Skin of body (tissue), 2 donors: Measurements from ENCODE around the gene NUP50. TPM values are rescaled to one million over a fixed set of nuclear protein-coding genes. Genes with fewer than 3 reads are reported as not detected.
"Not testable (repeated sequence)": the region's sequence is repeated elsewhere in the genome, so short reads cannot be mapped to it uniquely, and the experiment has no call there.

Experiments
- DNase-seq: peaks from one replicate; lab custom pipeline; 2025; lab: John Stamatoyannopoulos, UW
- total RNA-seq: library from RNA; depleted of rRNA; stranded (reverse); fragments of >200 nt; gene quantifications from one replicate; pipeline ENCODE4 v1.2.3, GENCODE V29; 2014

Gene NUP50
- total RNA-seq, 1 donor from 2014 or later: 45.0 TPM

DNA sequence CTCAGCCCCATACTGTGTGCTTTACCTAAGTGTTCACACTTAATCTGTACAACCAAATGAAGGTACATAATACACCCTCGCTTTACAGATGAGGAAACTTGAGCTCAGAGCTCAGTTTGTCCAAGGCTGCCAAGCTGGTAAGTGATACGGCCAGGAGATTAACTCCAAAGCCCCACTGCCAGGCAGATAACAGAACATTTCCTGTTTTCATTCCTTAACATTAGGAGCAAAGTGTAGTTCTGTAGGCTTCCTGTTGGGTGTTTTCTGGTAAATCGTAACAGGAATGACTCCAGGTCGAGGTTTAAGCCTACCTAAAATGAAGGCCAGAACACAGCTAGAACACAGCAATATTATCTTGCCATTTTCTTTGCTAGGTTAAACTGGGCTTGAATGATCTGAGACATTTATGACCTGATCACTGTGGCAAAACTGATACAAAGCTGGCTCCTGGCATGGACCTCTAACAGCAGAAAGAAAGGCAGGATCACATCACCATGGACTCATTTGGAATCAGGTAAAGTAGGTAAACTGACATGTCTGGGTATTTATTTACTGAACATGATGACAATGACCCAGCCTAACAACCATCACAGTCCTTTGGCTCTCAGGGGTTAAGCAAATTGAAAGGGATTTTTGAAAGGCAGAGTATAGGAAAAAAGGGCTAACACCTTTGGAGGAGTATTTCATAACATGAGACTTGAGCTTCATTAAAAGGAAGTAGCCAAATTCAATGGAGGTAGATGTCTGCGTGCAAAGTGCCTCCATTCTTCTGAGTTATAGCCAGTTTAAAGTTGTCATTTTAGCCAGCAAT lies 3.9 kb upstream of the NUP50 start:
- DNase-seq: no peak

DNA sequence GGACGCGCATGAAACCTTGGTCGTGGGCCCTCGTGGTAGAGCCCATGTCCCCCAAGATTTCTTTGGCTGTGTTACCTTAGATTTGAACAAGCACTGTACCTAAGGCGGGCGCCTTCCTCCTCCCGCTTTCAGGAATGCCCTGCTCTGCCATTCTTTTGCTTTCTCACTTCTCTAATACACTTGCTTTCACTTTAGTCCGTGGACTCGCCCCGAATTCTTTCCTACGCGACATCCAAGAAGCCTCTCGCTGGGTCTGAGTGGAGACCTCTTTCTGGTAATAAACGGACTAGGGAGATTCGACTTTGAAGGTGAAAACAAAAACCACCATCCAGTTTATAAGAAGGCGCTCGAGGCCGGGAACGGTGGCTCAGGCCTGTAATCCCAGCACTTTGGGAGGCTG lies 1.2 kb upstream of the NUP50 start:
- DNase-seq: no peak

DNA sequence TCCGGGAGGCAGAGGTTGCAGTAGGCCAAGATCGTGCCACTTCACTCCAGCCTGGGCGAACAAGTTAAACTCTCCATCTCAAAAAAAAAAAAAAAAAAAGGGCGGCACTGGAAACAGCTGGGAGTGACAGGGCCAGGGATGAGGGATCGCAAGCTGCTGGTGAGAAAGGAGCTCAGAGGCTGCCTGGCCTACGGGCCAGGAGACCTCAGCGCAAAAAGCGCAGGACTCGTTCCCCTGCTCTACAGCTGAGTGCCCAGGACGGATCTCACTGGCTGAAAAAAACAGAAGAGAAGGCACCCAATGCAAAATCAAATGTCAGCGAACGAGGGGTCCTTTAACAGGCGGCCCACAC lies 650 bp upstream of the NUP50 start:
- no peak for DNase-seq

DNA sequence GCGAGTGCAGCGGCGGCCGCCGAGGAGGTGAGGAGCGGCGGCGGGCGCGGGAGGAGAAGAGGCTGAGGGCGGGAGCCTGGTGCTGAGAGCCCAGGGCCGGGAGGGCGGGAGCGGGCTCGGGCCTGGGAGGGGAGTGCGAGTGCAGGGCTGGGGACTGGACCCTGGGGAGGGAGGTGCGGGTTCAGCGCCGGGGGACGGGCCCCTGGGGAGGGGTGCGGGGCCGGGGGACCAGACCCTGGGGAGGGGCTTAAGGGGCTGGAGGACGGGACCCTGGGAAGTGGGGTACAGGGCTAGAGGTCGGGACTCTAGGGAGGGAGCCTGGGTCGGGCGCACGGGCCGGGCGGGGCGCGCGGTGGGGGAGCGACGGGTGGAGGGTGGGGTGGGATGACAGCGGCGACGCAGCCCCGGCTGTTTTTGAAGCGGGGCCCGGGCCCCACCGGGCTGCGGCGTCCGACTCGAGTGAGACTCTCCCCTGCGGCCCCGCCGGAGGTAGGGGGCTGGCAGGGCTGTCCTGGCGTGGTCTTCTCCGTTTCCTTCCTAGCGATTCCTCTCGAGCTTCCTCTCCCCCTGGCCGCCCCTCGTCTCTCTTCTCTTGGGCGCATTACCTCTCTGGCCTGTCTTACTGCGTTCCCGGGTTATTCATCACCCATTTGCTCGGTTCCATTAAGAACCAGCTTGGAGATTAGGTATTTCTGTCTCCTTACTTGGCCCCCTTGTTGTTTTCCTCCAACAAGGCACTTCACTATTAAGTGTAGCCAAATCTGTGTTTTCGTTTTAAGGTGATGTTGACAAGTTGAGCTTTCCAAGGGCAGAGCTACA lies 754 bp downstream of the NUP50 start:
- no peak for DNase-seq

DNA sequence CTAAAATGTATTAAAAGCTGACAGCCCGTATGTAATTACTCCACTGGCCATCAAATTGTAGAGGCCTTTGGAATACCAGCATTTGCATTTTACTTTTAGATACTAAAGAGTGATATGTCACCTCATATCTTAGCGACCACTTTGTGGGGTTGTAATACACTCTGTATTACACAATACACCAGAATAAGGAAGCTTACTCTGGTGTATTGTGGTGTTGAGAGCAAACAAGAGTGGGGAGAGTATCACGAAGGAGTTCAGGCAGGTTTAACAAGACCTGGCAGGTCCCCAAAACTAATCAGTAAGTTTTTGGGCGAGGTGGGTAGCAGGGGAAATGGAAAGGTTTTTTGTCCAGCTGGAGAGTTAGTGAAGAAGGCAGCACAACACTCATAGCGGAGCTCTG lies 3.2 kb downstream of the NUP50 start:
- no peak for DNase-seq

DNA sequence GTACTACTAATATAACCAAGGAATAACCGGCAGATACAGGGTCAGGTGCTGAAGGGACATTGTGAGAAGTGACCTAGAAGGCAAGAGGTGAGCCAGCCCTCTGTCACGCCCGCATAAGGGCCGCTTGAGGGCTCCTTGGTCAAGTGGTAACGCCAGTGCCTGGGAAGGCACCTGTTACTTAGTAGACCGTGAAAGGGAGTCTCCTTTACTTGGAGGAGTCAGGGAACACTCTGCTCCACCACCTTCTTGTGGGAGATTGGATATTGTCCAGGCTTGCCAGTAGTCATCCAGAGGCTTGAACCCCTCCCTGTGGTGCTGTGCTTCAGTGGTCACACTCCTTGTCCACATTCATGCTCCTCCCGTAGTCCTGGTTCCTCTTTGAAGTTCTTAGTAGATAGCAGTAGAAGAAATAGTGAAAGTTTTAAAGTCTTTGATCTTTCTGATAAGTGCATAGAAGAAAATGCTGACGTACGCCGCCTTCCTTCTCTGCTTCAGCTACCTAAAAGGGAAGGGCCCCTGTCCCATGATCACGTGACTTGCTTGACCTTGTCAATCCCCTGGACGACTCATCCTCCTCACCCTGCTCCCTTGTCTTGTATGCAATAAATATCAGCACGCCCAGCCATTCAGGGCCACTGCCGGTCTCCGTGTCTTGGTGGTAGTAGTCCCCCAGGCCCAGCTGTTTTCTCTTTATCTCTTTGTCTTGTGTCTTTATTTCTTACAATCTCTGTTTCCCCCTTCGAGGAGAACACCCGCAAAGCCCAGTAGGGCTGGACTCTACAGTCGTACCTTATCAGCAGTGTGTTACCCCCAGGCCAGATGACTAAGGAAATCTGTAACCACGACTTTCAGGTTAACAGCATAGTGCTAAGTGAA lies 6.1 kb downstream of the NUP50 start:
- no peak for DNase-seq

DNA sequence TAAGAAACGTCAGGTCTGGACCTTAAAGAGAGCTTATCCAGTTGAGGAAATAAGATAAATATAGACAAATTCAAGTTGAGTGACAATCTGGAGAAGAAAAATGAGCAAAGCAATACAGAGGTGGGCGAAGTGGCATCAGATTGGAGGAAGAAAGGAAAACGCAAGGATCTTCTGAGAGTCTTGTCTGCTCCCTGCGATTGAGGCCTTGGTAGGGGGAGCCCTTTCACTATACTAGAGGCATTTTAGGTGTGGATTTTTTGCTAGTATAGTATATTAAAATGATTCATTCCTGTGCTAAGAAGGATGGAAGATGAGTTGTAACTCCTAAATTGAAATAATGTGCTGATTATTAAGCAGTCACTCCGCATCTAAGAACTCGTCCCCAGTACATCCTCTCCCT lies 8.1 kb downstream of the NUP50 start:
- no peak for DNase-seq

DNA sequence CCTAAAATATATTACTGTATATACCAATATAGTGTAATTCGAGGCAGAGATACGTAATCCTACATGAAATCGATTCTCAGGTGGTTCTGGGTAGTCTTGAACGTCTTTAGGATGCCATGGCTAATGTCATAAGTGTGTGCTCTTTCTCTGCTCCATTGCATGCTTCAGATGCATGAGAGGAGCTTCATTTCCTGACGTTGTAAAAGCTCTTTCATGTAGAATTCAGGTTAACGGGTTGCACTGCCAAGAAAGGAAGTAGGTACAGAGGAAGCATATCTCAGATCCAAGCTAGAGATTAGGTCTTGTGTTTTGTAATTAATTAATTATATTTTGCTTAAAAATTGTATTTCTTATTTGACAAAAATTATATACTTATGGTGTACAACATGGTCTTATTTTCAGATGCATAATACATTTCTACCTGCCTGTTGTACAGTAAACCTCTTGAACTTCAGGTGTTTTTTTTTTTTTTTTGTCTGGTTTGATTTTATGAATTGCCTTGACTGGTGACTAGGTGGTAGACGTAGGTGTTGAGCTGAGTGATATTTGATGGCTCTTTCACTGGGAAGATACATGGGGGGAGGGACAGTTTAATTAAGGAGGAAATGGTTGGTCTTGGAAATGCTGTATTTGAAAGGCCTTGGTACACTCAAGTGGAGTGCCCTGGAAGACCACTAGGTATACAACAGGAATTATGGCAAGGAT lies 9.3 kb downstream of the NUP50 start:
- no peak for DNase-seq

DNA sequence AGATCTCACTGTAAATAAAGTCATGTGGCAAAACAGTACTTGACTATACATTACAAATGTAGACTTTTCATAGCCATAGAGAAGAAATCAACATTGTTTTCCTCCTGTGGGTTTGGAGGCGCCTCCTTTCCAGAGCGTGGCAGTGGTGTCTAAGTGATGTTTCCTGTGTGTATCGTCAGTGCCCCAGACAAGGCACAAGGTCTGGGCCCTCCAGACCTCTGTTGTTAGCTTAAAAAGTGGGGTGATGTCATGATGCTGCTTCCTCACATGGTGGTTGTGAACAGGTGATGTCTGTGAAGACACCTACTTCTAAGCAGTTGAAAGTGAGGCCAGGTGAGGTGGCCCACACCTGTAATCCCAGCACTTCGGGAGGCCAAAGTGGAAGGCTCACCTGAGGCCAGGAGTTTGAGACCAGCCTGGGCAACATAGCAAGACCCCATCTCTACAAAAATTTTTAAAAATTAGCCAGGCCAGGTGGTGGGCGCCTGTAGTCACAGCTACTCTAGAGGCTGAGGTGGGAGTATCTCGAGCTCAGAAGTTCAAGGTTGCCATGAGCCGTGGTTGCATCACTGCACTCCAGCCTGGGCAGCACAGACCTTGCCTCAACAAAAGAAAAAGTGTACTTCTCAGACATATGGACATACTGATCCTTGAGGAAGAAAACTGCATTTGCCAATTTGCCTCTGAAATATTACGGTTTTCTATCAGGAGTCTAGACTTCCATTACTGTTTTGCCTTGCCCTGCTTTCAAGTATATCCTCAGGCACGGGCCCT lies 15.7 kb downstream of the NUP50 start:
- no peak for DNase-seq

DNA sequence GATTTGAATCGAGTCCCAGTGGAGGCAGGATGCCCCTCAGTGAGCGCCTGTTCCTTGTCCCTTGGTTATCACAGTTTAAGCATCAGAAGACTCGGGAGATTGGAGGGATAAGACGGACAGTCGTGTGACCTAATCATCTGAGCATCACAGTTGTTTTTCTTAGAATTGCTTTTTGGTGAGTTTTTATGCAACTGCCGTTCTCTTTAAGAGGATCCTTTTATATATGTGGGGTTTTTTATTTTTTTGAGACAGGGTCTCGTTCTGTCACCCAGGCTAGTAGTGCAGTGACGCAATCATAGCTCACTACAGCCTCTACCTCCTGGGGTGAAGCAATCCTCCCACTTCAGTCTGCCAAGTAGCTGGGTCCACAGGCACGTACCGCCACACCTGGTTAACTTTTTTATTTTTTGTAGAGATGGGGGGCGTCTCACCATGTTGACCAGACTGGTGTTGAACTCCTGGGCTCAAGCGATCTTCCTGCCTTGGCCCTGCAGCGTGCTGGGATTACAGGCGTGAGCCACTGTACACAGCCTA lies 16.5 kb downstream of the NUP50 start:
- no peak for DNase-seq

DNA sequence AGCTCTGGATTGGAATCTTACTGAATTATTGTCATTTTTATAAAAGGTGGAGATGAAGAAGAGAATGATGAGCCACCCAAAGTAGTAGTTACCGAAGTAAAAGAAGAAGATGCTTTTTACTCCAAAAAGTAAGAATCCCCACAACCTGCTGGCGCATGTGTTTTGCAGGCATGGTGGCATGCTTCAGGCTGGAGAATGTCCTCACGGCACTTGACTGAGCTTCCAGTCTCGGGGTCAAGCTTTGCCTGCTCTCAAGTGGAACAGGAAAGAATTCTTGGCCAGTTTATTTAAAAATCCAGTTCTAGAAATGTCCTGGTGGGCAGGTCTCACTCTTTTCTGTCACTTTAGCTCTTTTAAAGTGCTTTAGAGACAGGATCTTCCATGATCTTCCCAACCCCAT lies 17.5 kb downstream of the NUP50 start:
- DNase-seq: no peak

DNA sequence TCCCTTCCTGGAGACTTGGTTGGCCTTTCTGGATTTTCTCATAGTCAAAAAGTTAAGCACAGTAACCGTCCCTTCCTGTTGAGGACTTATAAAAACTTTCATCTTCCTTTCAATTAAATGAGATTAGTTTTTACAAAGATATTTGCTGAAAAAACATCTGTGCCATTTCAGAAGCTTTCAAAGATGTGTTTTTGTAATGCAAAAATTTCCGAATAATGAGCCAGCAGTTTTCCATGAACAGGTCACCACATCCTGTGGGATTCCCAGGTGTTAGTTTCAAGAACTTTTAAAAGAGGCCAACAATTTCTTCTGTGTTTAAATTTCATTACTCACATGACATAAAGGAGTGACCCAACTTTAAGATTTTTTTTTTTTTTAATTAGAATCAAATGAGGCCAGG lies 18.0 kb downstream of the NUP50 start:
- DNase-seq: no peak

DNA sequence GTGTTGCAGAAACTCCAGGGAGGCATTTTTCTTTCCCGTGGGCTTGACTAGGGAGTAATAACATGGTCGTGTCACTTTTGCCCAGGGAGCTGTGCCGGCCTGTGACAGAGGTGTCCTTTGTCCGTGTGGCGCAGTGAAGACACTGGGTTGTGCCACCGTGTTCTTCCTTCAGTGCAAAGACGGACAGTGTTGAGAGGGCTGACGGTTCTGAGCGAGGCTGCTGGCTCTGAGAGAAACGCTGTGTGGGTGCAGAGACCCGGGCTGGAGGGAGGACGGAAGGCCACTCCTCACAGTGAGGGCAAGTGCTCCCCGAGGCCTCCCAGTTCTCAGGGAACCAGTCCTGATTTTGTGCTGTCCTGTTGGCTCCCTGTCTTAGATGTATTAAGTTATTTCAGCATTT lies 20.2 kb downstream of the NUP50 start:
- no peak for DNase-seq

DNA sequence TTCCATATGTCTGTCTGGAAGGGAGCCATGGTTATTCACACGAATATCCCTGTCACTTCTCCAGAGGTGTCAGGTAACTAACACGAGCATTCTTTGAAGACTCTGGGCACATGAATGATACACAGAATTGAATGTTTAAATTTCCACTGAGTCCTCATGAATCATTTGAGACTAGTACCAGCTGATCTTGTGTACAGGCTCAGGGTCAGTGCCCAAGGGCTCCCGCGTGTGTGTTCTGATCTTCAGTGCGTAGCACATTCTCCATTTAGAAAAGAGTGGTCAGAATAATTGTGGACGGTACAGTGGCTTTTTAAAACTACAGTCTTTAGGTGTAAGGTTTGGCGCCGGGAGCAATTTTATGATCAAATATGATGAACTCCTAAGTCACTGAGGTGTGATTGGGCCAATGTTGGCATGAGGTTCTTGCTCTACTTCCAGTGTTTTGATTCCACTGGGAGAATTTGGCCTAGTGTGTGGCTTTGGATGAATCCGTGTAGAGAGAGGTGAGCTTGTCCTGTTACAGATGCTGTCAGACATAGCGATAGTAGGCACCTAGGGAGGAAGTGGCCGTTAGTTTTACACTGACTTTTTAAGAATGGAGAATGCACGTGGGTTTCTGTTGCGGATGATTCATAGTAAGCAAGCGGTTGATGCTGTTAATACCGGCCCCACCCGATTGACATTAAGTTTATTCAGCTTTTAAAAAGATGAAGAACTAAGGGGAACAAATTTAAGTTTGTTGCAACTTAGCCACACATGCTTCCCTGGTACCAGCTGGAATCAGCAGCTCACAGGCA lies 22.2 kb downstream of the NUP50 start:
- no peak for DNase-seq

DNA sequence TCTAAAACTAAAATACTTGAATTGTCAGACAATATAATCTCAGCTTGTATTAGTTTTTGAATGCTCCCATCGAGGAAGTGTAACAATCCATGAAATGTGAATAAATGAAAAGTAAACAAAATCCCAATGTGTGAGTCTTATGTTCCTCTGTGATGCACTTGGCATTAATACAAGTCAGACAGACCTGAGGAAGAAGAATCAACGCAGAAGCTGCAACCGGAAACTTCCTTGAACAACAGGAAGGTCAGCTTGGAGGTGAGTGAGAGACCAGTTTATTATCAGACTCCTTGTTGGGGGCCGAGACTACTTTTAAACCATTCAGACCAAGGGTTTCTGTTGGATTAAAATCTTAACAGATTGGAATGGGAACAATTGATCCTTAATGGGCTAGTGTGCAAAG lies 24.2 kb downstream of the NUP50 start:
- no peak for DNase-seq

DNA sequence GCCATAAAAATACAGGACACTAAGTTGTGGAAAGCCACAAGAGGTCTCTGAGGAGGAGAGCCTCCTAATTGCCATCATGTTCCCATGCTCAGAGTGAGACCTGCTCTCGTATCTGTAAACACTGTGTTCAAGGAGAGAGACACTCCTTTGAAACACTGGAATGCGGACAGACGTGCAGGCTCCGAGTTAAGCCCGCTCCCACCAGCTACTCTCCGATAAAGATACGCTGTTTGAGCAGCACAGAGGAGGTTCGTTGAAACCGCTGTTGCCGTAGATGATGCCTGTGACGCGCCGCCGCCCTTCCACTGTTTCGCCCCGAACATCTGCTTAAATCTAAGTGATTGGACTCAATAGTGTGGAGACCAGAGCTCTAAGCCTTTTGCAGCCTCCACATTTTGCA lies 25.1 kb downstream of the NUP50 start:
- DNase-seq: no peak

DNA sequence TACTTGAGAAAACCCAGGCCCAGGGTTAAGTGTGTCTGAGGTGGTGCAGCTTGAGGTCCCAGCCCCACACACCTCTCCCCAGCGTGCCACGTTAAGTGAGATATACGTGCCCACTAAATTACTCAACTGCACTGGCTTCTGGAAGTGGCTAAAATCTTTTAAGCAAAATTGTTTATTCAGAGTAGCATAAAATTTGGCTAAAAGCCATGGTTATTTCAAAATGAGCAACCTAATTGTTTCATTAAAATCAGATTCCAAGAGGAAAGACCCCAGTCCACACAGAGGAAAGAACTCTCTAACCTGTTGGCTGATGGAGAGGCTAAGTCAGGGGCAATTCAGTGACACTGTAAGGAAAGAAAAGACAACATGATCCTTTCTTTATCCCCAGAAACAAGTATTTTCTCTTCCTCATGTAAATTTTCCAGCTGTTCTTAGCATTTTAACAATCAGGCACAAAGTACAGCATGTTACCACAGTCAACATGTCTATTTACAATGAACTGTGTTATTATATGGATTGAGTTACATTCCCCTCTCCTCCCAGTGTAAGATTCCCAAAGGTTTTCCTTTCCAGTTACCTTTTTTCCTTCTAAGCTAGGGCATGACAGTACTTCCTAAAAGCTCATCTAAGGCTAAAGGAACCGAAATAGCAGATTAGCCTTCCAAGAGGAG lies 26.6 kb downstream of the NUP50 start:
- no peak for DNase-seq

DNA sequence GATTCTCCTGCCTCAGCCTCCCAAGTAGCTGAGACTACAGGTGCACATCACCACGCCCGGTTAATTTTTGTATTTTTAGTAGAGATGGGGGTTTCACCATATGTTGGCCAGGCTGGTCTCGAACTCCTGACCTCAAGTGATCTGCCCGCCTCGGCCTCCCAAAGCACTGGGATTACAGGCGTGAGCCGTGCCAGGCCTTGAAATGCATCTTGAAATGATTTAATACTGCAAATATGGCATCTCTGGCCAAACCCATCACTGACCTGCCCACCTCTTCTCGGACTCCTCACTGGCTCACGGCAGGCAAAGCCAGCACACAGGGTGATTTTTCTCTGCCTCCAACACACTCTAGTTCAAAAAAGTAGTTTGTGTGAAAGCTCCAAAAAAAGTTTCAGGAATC lies 28.0 kb downstream of the NUP50 start:
- DNase-seq: not testable (repeated sequence)

DNA sequence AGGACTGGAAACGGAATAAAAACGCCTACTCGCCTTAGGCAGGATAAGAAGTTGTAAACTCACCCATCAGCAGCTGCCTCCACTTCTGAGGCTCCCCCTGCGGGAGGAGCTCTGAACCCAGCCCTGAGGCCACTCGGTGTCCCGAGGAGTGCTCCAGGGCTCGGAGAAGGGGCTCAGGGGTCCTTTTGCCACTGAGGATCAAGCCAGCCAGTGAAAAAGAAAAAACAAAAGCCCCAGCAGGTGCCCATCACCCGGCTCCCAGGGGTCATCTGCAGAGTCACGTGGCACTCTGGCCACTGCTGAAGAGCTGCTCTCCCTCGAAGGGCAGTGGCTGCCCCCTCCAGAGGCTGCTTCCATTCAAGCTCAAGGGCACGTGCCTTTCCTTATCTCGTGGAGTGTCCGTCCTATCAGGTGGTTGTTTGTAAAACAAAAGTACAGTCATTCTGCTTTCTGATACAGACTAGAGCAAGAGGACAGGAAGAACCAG lies 29.0 kb downstream of the NUP50 start:
- no peak for DNase-seq
